PC-9 (cell line): ENCODE measurements around the gene SMCP. TPM values are rescaled to one million over a fixed set of nuclear protein-coding genes. Genes with fewer than 3 reads are reported as not detected.

Experiments used
- BruUV-seq: library from RNA; stranded (reverse); fragments of 400-500 nt; replicated peaks from 2 replicates; lab custom pipeline; 2021; lab: Mats Ljungman, UMichigan
- CTCF ChIA-PET: fragments of 300-600 bp; sonication (Branson Sonifier 250); formaldehyde crosslinking; loops from one replicate; lab custom pipeline; 2022; ENCODE audit warnings: antibody characterized with exemption; lab: Charles Lee
- POLR2A ChIA-PET: fragments of 300-600 bp; sonication (Branson Sonifier 250); formaldehyde crosslinking; loops from one replicate; lab custom pipeline; 2022; ENCODE audit warnings: antibody characterized with exemption; ENCODE audit not compliant: unreplicated experiment; lab: Charles Lee
- DNase-seq, 2 experiments: peaks; one replicate each; pipeline versions ENCODE4 v3.0.0 to v3.0.0-alpha.2; 2015 to 2022; ENCODE audit warnings: mixed read lengths in 1 of 2
- H2AFZ ChIP-seq: fragments of 200-600 bp; sonication (generic); 2 replicates; pipeline ENCODE4 v1.8.1; 2017; ENCODE audit warnings: antibody characterized with exemption
- H3F3A ChIP-seq: fragments of 200-600 bp; sonication (generic); 2 replicates; pipeline ENCODE4 v1.8.1; 2017; ENCODE audit warnings: antibody characterized with exemption, mild to moderate bottlenecking, low read depth; ENCODE audit not compliant: insufficient read depth
- H3K27ac ChIP-seq: fragments of 200-600 bp; sonication (generic); 2 replicates; pipeline ENCODE4 v1.6.1; 2016; ENCODE audit warnings: mixed run types
- H3K27me3 ChIP-seq: fragments of 200-600 bp; sonication (generic); 2 replicates; pipeline ENCODE4 v1.6.1; 2016; ENCODE audit warnings: low read depth, mixed run types; ENCODE audit not compliant: insufficient read depth
- H3K36me3 ChIP-seq: fragments of 200-600 bp; sonication (generic); 2 replicates; pipeline ENCODE4 v1.6.1; 2016; ENCODE audit warnings: low read depth, mixed run types
- H3K4me1 ChIP-seq: fragments of 200-600 bp; sonication (generic); replicated peaks from 2 replicates; pipeline ENCODE4 v1.6.1; 2016; ENCODE audit warnings: mixed run types; ENCODE audit not compliant: insufficient read depth
- H3K4me2 ChIP-seq: fragments of 200-600 bp; sonication (generic); 2 replicates; pipeline ENCODE4 v1.6.1; 2017; ENCODE audit warnings: mixed run types
- H3K4me3 ChIP-seq: fragments of 200-600 bp; sonication (generic); 2 replicates; pipeline ENCODE4 v1.6.1; 2016; ENCODE audit warnings: mixed run types
- H3K79me2 ChIP-seq: fragments of 200-600 bp; sonication (generic); 2 replicates; pipeline ENCODE4 v1.6.1; 2017; ENCODE audit warnings: low read depth, mixed run types
- H3K9me2 ChIP-seq: fragments of 200-600 bp; sonication (generic); 2 replicates; pipeline ENCODE4 v1.8.1; 2017; ENCODE audit warnings: mild to moderate bottlenecking; ENCODE audit not compliant: insufficient read depth
- H3K9me3 ChIP-seq: fragments of 200-600 bp; sonication (generic); 2 replicates; pipeline ENCODE4 v1.8.1; 2016; ENCODE audit warnings: low read depth; ENCODE audit not compliant: insufficient read depth
- H4K20me1 ChIP-seq: fragments of 200-600 bp; sonication (generic); 2 replicates; pipeline ENCODE4 v1.8.1; 2017; ENCODE audit not compliant: insufficient read depth
- EZH2 ChIP-seq: fragments of 200-600 bp; sonication (generic); IDR thresholded peaks from 2 replicates; pipeline ENCODE4 v1.8.0; 2017; ENCODE audit warnings: antibody characterized with exemption, low read depth
- intact Hi-C: fragments of 100-400 bp; cut with micrococcal nuclease; formaldehyde crosslinking; loops from one replicate; pipeline ENCODE4 v1.10.0; 2022; ENCODE audit not compliant: unreplicated experiment
- total RNA-seq: library from RNA; stranded (reverse); gene quantifications from 2 replicates; pipeline ENCODE4 v1.2.3, GENCODE V29; 2021
- TF ChIP-seq, protein P1 (sequence below): fragments of 200-600 bp; sonication (generic); conservative IDR thresholded peaks from 2 replicates; pipeline ENCODE4 v1.6.1; 2017; ENCODE audit warnings: mixed run types, antibody characterized with exemption, mild to moderate bottlenecking, moderate library complexity

Gene SMCP
- total RNA-seq, 1 experiment from 2014 or later = not detected

DNA sequence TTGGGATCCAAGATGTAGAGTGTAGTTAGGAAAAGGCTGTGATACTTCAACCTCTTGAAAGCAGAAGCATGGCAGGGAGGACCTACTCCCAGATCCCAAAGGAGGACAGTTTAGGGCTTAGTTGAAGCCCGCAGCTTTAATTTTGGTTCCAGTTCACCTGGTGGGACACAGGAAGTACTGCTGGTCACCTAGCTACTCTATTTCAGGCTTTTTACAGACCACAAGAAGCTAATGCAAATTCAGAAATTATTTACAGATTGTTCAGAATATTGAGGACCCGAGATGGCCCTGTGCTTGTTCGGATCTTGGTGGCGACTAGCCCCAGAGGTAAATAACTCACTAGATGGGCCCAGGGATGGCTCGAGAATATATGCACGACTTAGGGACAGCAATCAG is 6.4 kb upstream of the SMCP start:
- H3K4me1 ChIP-seq = peaks cover 9% of the 10 kb centered on the region; the same call in 1 of the 2 replicates
- H4K20me1 ChIP-seq = no peaks in the 10 kb centered on the region
- no peak for TF ChIP-seq EZH2
- TF ChIP-seq, protein P1, sequence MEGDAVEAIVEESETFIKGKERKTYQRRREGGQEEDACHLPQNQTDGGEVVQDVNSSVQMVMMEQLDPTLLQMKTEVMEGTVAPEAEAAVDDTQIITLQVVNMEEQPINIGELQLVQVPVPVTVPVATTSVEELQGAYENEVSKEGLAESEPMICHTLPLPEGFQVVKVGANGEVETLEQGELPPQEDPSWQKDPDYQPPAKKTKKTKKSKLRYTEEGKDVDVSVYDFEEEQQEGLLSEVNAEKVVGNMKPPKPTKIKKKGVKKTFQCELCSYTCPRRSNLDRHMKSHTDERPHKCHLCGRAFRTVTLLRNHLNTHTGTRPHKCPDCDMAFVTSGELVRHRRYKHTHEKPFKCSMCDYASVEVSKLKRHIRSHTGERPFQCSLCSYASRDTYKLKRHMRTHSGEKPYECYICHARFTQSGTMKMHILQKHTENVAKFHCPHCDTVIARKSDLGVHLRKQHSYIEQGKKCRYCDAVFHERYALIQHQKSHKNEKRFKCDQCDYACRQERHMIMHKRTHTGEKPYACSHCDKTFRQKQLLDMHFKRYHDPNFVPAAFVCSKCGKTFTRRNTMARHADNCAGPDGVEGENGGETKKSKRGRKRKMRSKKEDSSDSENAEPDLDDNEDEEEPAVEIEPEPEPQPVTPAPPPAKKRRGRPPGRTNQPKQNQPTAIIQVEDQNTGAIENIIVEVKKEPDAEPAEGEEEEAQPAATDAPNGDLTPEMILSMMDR = no peak
- CTCF ChIA-PET = interaction anchor here (2.0 kb wide), 1 partner anchor 161 kb away, joined by 4 read pairs; no protein-coding TSS in a partner anchor
- no peaks in the 10 kb centered on the region for H3K79me2 ChIP-seq
- H3K4me2 ChIP-seq = no peak overlapping the region
- H3K36me3 ChIP-seq = no peaks in the 10 kb centered on the region
- H3K9me3 ChIP-seq = no peaks in the 10 kb centered on the region
- no peaks in the 10 kb centered on the region for H3K9me2 ChIP-seq
- DNase-seq = no peak
- no peaks in the 10 kb centered on the region for H3K27me3 ChIP-seq
- BruUV-seq = no TSS peak
- H3F3A ChIP-seq = no peaks in the 10 kb centered on the region
- no peak overlapping the region; the same call in 1 of the 2 replicates for H2AFZ ChIP-seq
- H3K4me3 ChIP-seq = no peak overlapping the region
- POLR2A ChIA-PET = no interaction called here
- H3K27ac ChIP-seq = no peak overlapping the region
- intact Hi-C loops = loop anchor here (1.0 to 5.0 kb wide), 4 partner anchors 36 to 352 kb away; partner anchors contain the start of gene IVL

DNA sequence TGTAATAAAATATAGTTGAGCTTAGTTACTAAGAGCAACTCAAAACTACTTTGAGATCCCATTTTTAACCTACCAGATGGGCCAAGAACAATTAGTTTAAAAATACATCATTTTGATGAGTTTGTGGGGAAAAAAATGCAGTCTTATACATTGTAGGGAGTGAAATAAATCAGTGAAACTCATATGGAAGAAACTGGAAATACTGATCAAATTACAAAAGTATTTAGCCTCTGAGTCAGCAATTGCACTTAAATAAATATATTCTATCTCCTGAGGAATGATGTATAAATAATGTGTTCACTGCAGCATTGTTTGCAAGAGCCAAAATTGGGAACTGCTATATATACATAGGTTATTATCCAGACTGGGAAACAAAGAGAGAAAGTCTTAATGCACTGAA is 4.6 kb upstream of the SMCP start:
- H3K9me2 ChIP-seq = no peaks in the 10 kb centered on the region
- no peak overlapping the region for H3K27ac ChIP-seq
- no peak overlapping the region for H2AFZ ChIP-seq
- no peaks in the 10 kb centered on the region for H3F3A ChIP-seq
- TF ChIP-seq EZH2 = no peak
- TF ChIP-seq, protein P1 = no peak
- H3K27me3 ChIP-seq = no peaks in the 10 kb centered on the region
- H3K4me3 ChIP-seq = no peak overlapping the region
- H3K9me3 ChIP-seq = no peaks in the 10 kb centered on the region
- no peaks in the 10 kb centered on the region for H3K36me3 ChIP-seq
- no peaks in the 10 kb centered on the region for H3K79me2 ChIP-seq
- no peak for DNase-seq
- intact Hi-C loops = loop anchor here (5.0 kb wide), 1 partner anchor 34 kb away; the partner anchor contains the start of gene IVL
- POLR2A ChIA-PET = no interaction called here
- H3K4me1 ChIP-seq = peaks cover 9% of the 10 kb centered on the region; the same call in 1 of the 2 replicates
- H4K20me1 ChIP-seq = no peaks in the 10 kb centered on the region
- CTCF ChIA-PET = no interaction called here
- H3K4me2 ChIP-seq = no peak overlapping the region
- BruUV-seq = no TSS peak

DNA sequence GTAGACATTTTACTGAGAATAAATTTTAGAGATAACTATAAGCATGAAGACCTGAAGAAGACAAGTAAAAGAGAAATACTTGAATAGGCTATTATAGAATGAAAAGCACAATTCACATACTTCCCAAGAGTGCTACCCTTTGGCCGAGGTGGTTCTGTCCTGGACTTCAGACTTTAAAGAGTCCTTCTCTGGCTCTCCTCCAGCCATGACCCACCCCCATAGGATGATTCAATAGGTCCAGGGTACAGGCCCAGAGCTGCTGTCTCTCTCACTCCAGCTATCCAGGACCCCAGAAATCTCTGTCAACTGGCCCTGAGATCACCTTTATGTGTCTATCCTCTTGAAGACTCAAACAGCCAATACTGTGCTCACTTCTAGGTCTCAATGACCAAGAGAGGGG is 1.3 kb upstream of the SMCP start:
- no peak for DNase-seq
- Histone ChIP-seq H3K27me3 (no peaks in the 10 kb centered on the region), H3K4me1 (peaks cover 9% of the 10 kb centered on the region; the same call in 1 of the 2 replicates), H3K27ac (no peak overlapping the region), H2AFZ (no peak overlapping the region), H3K4me2 (no peak overlapping the region), H3K79me2 (no peaks in the 10 kb centered on the region), H4K20me1 (no peaks in the 10 kb centered on the region), H3K9me3 (no peaks in the 10 kb centered on the region), H3K36me3 (no peaks in the 10 kb centered on the region), H3K4me3 (no peak overlapping the region), H3F3A (no peaks in the 10 kb centered on the region), H3K9me2 (no peaks in the 10 kb centered on the region)
- CTCF ChIA-PET = no interaction called here
- POLR2A ChIA-PET = no interaction called here
- intact Hi-C loops = no loop called here
- TF ChIP-seq, protein P1 = no peak
- TF ChIP-seq EZH2 = no peak
- no TSS peak for BruUV-seq
